ENCODE measurements around the gene TANGO6.
A peak's percentile ranks its signal among the peaks of the same experiment; 100 is the strongest.
"Not testable (repeated sequence)": the region's sequence is repeated elsewhere in the genome, so short reads cannot be mapped to it uniquely, and the experiment has no call there.

TANGO6 gene

DNA sequence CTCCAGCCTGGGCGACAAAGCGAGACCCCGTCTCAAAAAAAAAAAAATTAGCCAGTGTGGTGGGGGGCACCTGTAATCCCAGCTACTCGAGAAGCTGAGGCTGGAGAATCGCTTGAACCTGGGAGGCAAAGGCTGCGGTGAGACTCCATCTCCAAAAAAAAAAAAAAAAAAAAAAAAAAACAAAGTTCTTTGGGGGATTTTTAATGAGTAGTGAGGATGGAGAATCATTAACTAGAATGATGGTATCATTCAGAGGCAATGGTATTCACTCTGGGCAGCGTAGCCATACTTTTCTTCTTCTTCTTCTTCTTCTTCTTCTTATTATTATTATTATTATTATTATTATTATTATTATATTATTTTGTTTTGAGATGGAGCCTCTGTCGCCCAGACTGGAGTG is 220.2 kb downstream of the TANGO6 start:
- DNase-seq, result not testable (repeated sequence)

DNA sequence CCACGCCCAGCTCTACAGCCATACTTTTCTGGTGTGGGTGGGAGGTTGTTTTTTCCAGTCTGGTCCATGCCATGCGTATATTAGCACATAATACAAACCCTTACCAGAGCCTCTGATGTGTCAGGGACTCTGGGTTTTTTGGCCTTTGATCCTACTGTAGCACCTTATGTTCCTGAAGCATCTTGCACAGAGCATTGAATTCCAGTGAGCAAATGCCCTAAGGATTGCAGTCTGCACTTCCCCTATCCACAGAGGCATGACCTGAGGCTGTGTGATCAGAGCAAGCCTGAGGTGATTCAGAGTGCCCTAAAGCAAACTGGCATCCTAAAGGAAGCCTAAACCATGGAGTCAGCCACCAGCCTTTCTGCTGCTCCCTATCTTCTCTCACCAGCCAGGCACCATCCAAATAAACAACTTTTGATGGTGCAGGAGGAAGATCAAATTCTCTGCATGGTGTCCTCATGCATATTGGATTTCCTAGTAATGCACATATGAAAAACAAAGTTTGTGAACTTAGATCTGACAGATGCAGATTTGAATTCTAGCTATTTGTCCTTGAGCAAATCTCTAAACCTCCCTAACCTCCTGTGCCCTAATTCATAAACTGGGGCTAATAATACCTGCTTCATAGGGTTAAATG is 220.9 kb downstream of the TANGO6 start:
- DNase-seq, result no peak

DNA sequence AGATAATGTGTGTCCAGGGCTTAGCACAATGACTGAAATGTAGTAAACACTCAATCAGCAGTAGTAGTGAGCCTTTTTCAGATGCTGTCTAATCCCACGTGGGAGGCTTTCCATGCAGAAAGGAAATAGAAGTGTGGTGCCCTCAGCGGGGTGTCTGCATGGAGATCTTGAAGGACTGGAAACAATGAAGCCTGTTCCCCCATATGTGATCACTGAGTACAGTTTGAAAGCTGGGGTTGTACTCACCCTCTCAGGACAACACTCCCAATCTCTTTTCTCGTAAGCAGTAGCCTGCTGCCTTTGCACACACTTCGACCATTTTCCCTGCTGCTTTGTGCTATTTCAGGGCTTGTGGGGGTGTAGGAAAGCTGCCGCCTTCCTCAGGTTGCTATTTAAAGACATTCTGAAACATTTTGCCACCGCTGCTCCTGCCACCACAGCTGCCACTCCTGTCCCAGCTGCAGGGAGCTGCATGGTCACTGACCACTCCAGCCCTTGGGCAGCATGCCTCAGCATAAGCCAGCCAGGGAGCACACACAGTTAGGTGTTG is 221.5 kb downstream of the TANGO6 start:
- DNase-seq, result no peak

DNA sequence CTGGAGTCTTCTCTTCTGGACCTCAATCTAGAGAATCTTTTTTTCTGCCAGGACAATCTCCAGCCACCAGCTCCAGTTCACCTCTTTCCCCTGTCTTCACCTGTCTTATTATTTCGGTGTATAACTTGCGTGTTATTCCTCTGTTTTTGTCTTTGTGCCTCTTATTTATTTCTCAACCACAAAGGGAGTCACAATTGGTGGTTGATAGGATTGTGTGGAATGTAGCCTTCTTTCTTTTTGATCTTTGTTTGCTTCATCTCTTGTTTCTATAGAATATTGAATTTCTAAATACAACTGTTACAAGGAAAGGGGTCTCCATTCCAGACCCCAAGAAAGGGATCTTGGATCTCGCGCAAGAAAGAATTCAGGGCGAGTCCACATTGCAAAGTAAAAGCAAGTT is 226.2 kb downstream of the TANGO6 start:
- DNase-seq, result no peak

DNA sequence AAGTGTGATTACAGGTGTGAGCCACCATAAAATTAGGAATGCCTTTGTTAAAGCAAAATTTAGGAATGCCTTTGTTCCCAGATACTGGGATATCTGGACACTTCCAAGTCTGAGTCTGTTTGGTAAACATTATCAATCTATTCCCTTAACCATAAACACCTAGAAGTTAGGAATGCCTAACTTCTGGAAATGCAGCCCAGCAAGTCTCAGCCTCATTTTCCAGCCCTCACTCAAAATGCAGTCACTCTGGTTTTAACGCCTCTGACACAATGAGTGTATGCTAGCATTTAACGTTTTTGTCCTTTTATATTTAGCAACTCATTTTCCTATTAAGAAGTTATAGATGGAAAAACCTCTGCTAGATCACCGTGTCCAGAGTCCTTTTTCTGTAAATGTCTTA is 227.7 kb downstream of the TANGO6 start:
- DNase-seq, result no peak

DNA sequence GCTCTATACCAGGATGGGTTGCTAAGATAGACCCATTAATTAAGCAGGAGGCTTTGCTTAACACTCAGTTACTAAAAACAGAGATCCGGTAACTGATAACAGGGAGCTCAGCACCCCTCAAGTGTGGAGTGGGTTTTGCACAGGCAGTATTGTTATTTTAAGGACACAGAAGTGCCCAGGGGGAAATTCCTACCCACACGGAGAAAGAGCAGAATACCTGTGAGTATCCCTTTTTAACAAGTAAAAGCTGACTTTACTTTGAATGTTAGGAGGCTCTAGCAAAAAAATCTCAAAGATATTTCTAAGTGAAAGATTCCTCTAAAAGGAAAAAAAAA is 229.3 kb downstream of the TANGO6 start:
- DNase-seq, result no peak

DNA sequence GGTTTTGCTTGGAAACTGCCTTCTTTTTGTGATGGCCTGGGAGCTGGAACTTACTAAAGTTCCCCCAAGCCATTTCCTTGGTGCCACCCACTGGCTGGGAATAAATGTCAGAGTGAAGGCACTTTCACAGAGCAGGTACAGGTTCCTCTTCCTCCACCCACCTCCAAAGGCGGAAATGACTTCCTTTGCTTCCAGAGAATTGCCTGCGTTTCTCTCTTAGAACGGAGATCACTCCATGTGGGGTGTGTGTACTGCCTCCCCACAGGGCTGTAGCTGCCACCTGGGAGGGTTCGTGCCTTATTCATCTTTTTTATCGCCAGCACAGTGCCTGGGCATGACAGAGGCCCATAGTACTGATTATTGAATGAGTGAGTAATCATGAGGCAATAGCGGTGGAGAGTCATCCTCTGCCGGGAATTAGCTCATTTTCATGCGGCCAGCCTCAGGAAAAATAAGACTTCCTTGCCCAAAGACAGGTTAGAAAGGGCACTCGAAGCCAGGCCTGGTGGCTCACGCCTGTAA is 229.9 kb downstream of the TANGO6 start:
- peak; percentile 74 for DNase-seq

DNA sequence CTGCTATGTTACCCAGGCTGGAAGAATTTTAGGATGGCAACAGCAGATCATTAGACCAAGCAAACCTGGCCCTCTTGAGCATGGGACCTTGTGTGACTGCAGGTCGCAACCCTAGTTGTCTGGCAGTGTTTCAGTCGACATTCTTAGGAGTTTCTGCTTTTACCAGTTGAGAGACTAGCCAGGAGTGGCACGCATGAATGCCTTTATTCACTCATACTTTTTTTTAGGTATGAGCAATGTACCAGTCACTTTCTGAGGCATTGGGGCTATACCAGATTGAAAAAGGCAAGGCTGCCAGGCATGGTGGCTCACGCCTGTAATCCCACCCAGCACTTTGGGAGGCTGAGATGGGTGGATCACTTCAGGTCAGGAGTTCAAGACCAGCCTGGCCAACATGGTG is 233.9 kb downstream of the TANGO6 start:
- DNase-seq, result no peak

DNA sequence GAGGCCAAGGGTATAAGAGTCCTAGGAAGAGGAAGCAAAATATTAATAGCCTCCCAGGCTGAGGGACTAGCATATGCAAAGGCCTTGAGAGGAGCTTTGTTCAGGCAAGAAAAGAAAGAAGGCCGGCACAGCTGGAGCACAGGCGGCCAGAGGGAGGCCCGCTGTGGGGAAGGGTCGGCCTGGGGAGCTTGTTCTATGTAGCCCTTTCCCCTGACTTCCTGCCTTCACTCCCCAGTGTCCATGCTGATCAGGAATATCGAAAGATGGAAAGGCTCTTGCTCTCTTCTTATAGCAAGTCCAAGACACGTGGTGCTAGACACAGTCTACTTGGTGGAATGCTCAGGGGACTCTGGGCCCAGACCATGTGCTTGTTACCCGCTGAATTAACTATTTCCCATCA is 234.7 kb downstream of the TANGO6 start:
- no peak for DNase-seq

DNA sequence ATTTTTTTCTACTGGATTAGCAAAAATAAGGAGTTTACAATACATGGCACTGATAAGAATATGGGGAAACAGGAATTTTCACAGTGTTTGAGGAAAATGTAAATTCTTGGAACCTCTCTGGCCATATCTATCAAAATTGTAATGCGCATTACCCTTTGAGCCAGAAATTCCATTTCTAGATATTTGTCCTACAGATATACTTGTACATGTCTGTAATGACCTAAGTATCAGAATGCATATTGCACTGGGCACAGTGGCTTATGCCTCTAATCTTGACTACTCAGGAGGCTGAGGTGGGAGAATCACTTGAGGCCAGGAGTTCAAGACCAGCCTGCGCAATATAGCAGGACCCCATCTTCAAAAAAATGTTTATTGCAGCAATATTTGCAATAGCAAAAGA is 236.4 kb downstream of the TANGO6 start:
- no peak for DNase-seq

DNA sequence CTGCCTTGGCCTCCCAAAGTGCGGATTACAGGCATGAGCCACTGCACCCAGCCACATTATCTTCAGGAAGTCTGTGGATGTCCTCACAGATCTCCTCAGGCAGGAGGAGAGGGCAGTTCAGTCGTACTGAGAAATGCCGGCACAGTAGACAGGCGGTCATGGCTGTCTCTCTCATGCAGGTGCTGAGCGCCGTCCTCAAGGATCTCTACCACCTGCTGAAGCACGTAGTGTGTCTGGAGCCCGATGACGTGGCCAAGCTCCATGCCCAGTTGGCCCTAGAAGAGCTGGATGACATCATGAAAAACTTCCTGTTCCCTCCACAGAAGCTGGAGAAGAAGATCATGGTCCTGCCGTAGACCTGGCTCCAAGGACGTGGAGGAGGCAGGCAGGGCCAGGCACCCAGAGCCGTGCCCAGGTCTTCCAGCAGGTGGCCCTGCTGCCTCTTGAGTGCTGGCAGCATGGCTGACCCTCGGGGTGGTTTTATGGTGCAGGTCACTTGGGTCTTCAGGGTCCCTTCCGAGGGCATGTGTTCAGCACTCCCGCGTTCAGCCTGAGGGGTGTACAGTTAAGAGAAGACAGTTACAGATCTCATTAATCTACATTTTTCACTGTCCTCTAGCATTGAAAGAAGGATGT is 240.1 kb downstream of the TANGO6 start:
- no peak for DNase-seq

DNA sequence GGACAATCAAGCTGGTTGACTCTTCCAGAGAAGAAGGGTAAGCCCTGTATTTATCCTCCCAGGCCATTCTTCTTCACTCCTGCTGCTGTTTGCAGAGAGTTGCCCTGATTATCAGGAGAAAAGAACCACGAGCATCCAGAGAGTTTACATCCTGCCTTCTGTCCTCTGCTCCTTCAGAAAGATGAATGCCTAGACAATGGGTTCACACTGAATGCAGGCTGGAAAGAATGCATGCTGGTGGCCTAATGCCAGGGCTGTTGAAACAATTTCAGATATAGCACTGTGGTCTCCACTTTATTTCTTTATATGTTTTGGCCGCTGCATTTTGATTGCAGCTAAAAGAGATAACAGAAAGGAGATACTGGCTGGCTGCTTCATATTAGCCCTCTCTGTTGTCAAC is 241.0 kb downstream of the TANGO6 start:
- DNase-seq, result peak; percentile 52

DNA sequence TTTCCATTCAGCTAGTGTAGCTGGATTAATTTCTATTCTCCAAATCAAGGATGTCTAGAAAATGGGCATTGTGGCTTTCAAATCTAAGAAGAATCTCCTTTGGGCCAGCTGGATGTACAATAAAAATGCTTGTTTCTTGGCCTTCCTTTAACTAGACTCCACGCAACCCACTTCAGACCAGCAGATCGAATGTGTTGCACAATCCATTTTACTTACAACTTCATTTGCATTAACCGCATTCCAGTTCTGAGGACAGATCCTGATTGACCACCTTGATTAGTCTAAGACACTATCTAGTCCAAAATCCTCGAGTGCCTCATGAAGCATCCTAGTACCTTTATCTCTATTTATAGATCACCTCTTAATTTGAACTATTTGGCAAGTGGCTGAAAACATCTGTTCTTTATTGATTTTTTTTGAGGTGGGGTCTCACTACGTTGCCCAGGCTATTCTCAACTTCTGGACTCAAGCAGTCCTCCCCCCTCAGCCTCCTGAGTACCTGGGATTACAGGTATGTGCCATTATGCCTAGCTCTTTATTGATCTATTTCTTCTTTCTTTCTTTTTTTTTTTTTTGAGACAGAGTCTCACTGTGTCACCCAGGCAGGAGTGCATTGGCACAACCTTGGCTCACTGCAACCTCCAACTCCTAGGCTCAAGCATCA is 241.8 kb downstream of the TANGO6 start:
- DNase-seq, result no peak

DNA sequence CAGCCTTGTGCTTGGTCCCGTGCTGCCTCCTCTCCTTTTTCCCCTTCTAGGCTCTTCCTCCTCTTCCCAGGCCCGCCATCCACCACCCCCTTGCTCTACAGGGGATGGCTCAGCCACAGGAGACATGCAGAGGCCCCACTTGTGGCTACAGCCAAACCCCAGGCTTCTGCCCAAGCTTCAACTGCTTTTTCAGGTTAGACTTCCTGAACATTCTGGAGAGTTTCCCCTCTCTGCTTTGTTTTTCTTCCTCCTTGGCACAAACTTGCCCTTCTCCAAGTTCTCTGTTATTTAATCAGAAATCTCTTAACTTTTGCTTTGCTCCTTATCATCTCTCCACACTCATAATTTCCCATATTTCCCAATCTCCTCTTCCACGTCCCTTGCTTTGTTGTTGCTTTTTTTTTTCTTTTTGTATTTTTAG is 243.8 kb downstream of the TANGO6 start:
- DNase-seq, result no peak

DNA sequence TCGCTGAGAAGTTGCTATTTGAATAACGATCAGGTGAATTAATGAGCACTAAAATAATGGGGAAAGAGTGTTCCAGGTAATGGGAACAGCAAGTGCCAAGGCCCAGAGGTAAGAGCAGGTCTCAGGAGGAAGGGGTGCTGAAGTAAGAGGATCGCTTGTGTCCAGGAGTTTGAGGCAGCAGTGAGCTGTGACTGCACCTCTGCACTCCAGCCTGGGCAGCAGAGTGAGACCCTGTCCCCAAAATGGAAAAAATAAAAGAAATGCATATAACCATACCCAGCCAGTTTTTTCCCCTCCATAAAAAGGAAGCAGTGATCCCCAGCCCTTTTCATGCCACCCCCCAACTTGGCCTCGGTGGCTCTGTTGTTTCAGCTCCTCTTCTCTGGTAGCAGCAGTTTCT is 245.4 kb downstream of the TANGO6 start:
- no peak for DNase-seq

DNA sequence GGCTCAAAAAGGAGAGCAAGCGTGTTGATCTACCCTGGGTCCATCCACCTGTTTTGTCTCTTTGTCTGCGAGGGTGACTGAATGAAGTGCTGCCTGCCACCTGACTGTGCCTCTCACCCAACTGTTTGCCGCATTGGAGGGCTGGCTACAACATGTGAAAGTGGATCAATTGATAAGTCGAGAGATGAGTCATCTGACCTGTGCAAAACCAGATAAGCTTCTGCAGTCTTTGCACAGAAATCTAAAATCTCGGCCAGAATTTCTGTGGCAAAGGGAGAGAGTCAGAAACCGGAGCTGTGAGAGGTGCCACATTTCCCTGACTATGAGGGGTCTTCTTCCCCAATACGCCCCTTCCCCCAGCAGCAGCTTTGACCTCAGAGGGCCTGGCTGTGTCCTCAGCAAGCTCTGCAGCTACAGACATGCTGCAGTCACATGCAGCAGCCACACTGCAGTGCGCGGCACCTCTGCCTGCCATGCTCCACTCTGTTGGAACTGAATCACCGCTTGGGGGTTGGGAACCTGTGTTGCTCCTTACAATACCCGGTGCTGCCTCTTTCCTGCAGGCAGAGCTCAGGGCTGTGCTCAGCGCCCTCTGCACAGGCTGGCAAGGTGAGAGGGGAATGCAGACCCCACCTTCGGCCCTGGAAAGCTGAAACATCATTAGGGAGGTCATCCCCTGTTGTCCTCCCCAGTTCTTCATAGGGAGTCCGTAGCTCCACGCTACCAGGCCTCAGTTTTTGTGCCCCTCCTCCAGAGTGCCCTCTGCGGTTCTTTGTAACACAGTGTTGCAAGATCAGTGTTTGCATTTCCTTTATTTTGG is 246.0 kb downstream of the TANGO6 start:
- DNase-seq, result no peak

DNA sequence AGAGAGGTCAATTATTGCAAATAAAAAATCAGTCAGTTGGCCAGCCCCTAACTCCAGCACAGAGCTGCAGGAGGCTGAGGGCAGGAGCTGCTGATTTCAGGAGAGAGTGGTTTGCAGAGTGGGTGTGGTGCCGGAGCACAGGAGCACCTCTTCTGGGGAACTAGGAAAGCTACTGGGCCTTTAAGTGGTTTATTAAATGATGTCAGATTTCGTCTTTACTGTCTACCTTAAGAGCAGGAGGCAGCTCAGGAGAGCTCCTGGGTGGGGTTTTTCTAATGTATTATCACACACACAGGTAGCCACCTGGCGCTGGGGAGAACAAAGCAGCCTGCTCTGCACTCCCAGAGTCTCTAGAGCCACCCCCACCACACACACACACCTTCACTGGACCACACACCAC is 250.6 kb downstream of the TANGO6 start:
- DNase-seq, result no peak

DNA sequence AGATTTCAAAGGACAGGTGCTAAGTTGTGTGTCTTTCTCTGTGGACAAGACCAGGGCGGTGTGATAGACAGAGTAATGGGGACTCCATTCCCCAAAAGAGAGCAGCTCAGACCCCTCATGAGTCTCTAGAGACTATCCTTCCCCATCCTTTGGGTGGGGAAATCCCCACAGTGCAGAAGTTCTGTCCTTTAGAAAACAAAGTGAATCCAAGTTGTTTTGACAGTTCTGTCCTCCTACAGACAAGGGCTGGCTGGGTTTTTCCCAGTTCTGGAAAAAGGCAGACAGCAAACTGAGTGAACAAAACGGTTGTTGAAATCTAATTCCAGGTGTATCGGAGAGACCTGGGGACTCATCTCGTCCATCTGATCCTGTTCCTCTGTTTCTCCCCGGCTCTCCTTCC is 251.2 kb downstream of the TANGO6 start:
- no peak for DNase-seq

DNA sequence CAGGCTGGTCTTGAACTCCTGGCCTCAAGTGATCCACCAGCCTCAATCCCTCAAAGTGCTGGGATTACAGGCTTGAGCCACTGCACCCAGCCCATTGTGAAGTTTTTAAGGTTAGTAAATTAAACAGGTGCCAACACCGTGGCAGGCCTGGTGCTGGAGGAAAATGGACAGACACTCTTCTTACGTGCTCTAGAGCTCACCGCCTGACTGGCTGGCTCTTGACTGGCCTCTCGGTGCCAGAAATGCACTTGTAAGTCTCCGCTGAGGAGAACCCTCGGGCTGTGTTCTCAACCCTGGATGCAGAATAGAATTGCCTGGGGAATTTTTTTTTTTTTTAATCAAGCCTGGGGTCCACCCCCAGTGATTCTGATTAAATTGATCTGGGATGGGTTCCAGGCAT is 251.9 kb downstream of the TANGO6 start:
- DNase-seq, result no peak

DNA sequence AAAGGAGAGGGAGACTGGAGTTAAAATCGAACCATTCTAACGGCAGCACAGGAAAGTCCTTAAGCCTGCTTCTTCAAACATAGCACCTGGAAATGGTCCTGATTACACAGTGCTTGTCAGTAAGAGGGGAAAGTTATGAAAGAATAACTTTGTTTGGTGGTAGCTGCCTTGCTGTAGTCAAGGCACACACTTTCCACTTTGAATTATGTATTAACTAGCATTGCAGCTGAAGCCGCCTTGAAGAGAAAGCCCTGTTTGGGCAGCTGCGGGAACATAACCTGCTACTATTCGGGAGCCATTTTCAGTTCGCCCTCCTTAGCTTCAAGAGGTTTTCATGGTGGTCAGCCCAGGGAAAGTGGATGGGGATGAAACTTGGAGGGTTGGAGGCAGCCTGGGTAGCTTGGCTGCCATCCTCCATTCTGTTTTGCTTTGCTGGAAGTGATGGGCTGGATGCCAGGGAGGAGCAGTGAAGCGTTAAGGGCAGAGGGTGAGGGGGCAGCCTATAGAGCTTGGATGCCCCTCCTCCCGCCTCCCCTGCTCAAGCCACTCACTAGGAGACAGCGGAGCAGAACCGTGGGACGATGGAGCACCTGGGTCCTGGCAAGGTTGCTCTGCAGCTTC is 256.9 kb downstream of the TANGO6 start:
- DNase-seq, result no peak

DNA sequence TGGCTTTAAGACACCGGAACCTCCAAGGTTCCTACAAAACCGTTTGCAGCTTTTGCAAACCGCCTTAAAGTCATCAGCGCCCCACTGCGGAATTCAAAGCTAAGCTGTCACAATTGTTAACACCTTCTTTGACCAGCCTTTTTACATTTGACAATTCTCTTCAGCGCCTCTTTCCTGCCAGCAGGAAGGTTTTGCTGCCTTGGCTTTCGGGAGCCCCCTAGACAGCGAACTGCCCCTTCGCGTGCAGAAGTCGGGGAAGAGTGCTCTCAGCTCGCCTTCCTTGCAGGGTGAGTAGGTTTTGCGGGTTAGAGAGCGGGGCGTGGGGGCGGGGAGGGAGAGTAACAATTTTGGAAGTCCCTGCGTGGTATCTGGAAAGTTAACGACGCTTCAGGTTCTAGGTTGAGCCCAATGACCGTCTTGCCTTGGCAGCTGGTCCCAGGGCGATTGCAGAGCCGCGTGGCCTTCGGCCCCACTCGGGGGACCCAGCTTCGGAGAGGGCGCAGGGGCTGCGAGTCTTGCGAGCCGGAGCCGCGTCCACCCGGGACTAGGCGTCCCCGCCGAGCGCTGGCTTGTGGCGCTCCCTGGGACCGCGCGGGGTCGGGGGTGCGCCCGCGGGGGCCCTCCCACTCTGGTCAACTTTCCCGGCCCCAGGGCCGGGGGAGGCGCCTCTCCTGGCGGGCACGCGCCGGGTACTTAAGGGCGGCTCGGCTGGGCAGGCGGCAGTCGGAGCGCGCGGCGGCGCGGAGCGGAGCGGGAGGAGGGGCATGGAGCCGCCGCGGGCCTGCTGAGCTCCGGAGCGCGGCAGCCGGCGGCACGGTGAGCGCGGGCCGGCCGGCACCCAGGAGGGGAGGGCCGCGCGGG is 262.4 kb downstream of the TANGO6 start, which contains the start of gene HAS3:
TSS of gene HAS3 (plus strand) at position 153 of the 861 bp plus-strand sequence. CDS start 3,743 bp downstream, outside the sequence.
- peak; percentile 63 for DNase-seq

All from fibroblast of skin of scalp (primary cell).